ENCODE results near the gene INSIG1.

INSIG1 gene

DNA sequence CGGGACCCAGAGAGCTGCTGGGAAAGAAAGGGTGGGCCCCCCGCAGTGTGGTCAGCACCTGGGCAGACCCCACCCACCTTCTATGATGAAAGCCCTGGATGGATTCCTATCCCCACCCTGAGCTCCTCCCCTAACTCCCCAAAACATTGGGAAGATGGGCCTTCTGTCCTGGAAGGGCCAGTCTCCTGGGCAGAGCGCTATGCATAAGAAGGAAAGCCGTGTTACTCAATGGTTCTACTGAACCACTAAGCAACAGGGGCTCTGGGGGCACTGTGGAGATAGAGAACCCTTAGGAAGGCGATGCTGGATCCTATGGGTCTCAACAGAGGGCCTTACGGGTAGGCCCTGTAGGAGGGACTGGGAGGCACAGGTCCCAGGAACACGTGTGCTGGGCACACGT is 30.7 kb upstream of the INSIG1 start:
- DNase-seq, result no peak

DNA sequence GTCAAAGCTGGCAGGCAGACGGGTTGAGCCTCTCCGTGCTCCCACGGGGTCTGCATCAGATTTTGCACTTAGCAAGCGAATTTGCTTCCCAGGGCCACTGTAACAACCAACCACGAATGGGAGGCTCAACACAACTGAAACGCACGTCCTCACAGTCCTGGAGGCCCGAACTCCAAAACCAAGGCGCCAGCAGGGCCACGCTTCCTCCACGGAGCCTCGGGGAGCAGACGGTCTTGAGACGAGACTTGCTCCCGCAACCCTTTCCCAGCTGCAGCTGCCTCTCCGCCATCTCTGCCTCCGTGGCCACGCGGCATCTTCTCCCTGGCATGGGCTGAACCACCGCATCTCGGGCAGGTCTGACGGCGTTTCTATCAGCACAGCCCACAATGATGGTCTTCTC is 30.2 kb upstream of the INSIG1 start:
- no peak for DNase-seq

DNA sequence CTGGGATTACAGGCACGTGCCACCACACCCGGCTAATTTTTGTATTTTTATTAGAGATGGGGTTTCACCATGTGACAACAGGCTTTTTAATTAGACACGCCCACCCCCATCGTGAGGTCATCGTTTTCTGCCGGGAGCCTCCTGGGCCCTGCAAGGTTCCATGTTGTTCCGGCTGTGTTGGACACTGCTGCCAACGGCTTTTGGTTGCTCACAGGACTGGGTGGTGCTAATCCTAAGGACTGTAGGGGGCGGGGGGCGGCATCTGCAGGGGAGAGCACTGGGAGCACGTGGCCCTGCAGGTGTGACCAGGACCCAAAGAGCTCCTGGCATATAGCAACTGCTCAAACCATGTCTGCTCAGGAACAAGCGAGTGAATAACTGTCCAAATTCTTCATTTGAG is 29.5 kb upstream of the INSIG1 start:
- no peak for DNase-seq

DNA sequence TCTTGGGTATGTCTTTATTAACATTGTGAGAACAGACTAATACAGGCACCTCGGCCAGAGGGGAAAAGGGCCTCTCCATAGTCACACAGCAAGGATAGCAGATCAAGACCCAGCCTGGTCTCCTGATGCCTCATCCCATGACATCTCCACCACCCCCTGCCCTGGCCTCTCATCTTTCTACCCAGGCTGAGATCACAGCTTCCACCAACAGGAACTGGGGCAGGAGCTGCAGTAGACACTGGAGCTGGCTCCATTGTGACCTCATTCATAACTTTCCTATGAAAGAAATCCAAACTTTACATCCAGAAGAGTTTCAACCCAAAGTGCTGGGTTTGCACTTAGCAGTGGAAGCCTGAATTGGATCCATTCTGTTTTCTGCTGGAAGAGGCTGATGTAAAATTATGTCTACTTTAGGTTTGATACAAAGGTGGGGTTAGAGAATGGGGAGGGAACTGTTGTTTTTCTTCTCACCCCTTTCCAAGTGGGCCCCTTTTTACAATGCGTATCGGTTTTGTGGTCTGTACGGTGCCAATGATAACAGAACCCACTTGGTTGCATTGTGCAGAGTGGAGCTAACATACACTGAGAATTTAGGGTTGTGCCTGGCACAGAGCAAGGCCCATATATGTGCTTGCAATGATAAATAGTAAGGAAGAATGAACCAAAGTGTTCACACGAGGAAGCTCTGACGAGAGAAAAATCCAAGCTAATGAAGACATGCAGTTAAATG is 28.6 kb upstream of the INSIG1 start:
- DNase-seq, result no peak

DNA sequence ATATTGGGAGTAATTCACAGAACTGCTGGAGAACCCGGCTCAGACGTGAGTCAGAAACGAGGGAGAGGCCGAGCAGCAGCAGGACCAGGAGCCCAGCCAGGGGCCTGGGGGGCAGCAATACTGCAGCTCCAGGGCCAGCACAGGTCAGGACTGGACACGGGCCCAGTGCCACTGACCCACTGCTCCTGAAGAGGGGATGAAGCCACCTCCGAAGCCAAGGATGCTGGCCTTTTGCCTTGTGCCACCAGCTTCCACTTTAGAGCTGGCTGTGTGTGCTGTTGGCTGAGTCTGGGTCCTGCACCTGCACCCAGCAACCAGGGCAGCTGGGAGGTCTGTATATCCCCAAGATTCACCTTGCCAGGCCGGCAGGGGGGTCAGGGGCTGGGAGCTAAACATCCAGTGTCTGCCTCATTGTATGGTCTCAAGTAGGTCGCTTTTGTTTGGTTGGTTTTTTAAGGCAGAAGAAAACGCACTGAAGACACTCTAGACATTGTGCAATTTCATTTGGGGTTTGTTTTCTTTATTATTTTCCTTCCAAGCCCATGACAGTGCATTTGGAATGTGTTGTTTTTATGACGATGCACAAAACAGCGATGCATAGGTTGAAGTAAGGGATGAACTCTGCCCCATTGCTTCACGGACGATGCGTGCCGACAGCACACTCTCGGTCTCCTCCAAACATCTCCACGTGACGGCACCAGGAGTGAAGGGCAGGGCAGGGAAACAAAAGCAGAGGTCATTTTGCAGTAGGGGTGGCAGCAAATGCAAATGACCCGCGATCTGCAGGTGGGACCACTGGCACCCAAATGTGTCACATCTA is 27.7 kb upstream of the INSIG1 start:
- DNase-seq, result no peak

DNA sequence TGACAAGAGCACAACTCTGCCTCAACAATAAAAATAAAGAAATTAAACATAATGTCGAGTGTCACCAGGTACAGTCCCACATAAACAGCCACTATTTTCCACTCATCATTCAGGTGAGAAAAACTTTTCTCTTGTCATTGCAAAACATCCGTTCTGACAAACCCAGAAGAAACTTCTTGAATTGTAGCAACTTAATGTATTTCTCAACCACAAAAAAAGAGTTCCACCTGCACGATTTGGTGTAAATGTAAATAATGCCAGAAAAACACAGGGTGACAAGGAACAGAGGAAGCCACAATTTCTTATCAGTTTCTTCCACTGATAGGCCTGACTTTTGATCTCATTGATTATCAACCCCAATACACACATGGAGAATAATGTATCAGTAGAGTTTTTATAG is 26.8 kb upstream of the INSIG1 start:
- no peak for DNase-seq

DNA sequence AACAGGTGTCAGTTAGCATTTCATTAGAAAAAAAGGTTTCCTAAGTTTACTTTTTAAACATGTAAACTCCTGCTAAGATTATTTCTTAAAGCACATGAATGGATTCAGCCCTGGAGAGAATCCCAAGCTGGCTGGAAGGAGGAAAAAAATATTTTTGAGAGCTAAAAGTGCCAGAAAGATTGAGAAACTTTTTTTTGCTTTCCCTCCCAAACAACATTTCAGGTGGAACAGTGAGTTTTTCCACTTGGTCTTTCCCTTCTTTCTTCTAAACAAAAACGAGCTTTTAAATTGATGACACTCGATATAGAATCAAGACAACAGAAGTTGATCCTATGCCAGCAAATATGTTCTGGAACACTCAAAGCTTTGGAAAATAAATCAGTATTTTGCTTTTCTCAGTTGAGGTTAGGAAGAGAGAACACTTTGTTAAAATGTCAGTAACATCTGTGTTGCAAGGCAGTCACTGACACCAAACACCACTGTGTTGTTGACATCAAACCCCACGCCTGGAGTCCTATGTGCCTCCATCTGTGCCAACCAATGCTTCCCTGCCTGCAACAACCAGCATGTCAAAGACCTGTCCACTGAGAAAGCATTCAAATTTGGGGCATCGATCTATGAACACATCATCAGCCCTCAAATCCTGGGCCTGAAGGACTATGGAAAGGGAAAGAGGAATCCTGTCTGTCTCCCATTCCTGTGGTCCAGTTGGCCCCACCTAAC is 22.9 kb upstream of the INSIG1 start:
- DNase-seq, result no peak

DNA sequence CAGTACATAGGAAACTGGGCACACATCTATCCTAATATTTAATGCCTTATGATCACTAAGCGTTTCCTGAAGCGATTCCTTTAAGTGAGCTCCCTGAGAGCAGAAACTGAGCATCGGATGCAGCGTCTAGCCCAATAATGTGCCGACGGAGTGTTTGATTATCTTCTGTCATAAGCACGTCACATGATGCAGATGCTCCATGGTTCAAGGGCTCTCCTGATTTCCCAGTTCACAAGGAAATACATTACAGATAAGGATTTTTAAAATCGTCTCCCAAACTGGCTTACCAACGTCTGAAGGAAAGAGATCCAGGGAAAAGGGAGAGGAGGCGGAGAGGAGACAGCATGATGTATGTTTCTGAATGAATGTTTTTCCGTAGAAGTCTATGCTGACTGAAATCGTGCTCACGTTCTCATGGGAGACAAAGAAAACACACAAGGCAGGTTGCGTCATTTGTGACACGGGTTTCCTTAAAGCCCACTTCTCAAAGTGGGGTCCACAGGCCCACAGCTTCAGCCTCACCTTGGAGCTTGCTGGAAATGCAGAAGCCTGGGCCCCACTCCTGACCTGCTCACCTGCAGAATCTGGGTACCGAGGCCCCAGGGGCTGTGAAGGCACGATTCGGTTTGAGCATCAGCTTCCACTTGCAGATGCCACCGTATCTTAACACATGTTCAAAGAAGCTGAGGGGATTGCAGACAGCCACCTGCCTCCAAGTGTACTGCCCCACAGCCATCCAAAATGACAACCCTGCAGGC is 21.5 kb upstream of the INSIG1 start:
- DNase-seq, result no peak

DNA sequence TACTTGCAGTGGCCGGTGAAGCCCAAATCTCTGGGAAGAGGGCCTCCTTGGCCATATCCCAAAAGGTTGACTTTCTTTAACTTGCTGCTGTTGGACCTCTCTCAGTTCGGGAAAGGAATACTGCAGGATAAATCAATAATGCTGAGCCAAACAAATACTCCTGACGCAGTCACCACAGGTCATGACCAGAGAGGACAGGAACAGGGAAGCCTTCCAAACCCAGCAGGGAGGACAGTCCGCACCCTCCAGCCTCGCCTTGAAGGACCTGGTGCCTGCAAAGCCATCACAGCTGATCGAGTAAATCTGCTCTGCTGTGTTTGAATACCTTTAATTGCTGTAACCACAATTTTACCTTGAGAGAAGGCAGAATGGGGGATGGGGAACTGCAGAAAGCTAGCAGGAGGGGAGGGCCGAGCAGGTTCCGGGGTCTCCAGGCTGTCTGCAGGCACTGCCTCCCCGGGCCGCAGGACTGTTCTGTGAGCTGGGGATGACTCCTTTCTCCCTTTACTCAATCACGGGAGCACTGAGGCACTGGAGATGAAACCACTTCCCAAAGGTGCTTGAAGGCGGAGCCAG is 20.8 kb upstream of the INSIG1 start:
- DNase-seq, result no peak

DNA sequence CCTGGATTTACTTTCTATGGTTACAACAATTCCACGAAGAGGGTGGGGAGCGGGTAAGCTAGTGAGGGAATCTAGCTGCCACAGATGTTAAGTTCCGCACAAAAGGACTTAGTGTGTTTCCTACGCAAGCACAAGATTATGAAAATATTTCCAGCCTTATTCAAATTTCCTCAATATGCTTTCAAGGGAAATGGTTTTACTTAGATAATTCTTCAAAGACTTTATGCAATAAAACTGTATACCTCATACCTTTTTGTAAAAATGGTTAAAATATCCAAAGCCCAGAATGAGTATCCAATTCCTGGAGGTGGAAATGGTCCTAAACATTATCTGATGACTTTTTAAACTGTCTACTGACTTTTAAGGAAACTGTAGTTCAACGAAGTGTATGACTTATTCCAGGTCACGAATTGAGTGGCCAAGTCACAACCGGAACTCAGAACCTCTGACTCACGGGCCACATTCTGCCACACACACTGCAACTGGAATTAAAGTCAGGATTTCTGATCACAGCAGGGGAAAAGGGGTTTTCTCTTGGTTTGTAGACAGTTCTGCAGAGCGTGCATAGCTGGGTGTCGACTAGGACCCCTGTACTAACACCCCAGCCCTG is 20.2 kb upstream of the INSIG1 start:
- no peak for DNase-seq

DNA sequence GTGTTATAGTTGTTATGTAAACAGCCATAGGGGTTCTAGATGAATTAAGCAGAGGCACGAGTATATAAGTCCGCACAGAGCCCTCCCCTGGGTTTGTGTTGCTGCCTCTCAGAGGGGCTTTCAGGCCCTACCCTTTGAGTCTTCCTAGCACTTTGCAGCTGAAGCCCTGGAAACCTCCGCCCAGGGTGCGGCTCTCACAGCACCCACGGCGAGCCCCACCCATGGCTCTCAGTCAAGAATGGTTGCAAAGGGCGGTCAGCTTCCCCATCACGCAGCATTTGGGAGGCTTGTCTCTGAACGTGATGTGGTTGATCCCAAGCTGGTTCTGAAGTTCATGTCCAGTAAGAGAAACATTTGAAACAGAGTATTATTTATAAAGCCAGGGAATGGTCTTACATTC is 18.8 kb upstream of the INSIG1 start:
- no peak for DNase-seq

DNA sequence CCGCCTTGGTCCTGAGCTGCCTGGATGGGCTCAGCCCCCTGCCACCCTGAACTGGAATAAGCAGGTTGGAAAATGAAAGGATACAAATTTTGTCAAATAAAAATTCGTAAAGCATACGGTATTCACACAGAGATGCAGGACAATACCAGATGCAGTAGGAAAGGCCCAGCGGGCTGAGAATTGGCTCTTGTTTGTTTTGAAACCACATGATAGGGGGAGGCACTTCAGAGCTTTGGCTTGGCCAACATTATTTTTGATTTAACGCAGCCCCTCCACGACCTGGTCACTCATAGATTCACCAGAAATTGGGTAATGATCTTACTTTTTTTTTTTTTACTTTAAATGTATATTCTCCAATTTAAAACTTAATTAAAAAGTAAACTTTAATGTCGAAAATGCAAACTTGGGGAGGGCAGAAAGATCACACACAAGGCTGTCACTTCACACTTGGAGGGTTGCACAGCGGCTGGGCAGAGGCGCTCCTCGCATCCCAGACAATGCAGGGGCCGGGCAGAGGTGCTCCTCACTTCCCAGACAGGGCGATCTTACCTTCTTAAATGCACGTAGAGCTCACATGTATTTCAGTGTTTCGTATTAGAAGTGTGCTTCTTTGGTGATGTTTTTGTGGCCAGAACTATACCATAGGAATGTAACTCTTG is 17.8 kb upstream of the INSIG1 start:
- no peak for DNase-seq

DNA sequence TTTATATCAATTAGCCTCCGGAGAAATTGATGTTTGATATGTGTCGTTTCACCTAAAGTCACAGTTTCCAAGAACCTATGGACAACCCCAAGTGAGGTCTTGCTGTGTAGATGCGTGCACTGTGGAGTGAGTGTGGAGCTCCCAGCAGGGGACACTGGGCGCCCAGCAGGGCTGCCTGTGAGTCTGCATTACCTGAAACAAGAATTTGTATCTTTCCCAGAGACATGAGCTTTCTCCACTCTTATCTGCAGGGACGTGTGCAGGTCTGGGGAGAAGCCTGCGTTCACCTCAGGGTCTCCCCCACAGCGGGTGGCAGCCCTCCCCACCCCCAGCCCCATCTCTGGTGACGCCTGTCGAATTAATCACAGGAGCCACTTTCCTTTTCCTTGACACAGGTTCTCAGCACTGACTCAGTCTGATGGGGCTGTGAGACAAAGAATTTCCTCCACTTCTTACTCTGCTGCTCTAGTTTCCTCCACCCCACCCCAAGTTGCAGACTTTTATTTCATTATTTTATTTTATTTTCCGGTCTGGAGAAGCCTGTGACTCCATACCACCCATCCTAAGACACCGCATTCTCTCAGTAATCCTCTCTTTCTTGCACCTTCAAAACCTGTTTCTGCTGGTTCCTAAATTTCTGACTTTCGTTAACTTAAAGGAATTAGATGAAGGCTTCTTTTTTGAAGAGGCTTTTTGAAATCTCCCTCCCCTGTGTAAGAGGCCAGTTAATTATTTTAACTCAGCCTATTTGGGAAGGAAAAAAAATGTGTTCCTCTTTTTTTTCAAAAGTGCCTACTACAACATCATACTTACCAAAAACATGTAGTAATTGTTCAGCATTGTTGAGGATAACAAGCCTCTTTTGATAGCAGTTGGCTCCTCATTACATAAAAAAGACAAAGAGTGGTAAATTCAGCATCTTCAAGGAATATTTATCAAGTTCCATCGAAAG is 17.0 kb upstream of the INSIG1 start:
- DNase-seq, result no peak

DNA sequence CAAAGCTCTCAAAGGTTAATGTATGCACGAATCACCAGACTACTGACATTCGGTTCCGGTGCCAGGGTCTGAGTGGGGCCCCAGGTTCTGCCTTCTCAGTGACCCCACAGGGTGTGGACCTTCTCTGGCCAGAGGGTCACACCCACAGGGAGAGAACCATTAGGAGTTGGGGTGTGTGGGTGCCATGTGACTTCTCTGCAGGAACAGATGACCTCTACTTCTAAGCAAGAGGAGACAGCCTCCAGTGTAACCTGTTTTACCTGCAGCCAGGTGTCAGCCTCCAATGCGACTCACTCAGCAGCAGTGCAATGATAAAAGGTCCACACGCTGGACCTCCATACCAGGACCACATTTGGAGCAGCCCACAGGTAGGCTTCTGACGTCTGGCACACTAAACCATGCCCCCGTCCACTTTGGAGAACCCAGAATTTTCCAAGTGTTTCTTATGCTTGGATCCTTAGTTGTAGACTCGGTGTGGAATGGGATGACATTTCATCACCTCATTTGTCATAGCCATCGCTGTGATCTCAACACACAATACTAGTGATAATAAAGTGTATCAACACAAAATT is 16.2 kb upstream of the INSIG1 start:
- DNase-seq, result no peak

DNA sequence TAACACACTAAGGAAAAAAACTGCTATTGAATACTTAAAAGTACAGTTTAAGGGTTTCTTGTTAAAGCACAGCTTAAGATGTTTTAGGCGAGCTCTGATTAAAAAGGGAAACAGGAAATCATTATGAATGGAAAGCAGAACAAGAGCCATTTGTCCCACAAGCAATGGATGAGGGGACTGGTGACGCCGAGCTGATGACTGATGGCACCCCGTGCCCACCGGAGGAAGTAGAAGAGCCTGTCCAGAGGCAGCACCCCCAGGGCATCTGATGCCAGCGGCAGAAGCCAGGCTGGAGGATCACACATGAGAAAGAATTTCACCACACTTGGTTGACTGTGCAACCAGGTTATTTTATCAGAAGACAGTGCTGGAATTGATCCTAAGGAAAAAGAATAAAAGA is 15.0 kb upstream of the INSIG1 start:
- no peak for DNase-seq

DNA sequence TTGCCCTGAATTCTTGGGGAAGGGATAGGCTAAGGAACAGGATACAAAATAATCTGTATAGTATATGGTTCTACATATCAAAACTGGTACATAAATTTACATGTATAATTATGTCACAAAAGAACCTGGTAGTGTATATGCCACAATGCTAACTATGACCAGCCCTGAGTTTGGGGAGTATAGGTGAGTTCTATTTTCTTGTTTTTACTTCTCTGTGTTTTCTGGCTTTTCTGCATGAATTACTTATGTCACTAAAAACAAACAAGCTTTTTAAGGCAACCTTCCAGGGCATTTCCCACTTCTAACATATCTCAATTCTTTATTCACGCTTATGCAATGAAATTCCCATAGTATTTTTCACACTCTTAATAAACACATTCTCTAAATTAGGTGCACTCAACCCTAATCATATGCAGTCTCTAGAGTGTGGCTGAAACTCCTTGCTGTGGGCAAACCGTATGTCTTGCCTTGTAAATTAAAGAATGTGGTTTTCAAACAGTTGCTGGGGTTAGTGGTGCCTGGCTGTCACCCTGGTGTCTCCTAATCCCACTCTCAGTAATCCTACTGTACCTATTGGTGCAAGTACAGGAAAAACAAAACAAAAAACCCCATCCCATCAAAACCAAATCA is 14.0 kb upstream of the INSIG1 start:
- no peak for DNase-seq

DNA sequence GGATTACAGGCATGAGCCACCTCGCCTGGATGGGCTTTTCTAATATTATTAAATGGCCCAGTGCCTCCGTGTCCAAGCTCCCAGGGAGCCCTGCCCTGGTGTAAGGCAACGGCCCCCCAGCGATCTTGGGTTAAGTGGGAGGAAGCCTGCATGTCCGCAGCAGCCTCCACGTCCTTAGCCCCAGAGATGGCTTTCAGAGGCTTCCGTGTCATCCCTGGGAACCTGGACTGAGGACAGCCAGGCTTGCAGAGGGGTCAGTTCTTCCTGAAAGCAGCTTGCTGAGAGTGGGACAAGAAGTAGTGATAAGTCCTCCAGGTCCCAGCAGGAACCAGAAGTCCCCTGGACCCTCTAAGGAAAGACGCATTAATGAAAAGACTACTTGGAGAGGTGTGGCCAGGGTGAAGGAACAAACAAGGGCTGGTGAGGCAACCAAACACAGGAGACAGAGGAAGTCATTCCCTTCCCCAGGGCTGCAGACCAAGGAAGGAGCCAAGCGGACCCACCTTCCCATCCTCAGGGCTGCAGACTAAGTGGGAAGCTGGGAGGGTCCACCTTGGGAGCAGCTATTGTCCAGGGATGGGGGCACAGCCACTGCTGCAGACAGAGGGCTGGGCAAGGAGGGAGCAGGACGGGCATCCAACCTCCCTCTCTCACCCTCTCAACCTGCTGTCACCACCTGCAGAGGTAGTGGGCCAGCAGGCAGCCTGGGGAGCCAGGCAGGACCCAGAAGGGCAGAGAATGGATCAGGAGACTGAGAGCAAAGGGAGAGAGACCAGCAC is 13.0 kb upstream of the INSIG1 start:
- DNase-seq, result no peak

DNA sequence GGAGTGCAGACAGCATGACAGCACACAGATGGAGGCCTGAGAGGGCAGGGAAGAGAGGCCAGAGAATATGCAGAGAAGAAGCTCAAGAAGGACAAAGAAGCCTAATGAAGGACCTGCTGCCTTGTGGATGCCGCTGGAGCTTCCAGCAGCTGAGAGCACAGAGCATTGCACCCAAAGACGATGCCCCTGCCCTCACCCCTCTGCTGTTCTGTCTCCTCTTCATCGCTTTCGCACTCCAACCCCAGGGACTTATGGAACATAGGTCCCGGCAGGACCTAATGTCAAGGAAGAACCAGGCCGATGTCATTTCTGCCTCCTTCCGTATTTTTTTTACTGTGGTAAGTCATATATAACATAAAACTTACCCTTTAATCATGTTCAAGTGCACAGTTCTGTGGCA is 12.3 kb upstream of the INSIG1 start:
- DNase-seq, result no peak

DNA sequence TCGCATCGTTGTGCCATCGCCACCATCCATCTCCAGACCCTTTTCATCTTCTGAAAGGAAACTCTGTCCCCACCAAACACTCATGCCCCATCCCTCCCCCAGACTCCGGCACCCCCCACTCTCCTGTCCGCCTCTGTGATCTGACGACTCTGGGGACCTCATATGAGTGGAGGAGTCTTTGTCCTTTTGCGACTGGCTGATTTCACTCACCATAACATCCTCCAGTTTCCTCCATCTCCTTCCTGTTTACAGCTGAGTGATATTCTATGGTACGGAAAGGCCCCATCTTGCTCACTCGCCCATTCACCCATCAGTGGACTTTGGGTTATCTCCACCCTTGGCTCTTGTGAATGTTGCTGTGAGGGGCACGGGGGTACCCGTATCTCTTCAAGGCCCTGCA is 11.8 kb upstream of the INSIG1 start:
- DNase-seq, result no peak
